Activated CD4-positive, alpha-beta T cell treated with anti-CD3 and anti-CD28 coated beads, Interleukin-2, amount 50 U/mL, for 24 hours (primary cell): ENCODE measurements around the gene PPP1R2B.

Source experiments
- DNase-seq, 2 donors: peaks; one replicate each; pipeline ENCODE4 v3.0.0-alpha.2; 2020; ENCODE audit warnings: low read depth in 1 of 2, low spot score in 1 of 2

The PPP1R2B gene

DNA sequence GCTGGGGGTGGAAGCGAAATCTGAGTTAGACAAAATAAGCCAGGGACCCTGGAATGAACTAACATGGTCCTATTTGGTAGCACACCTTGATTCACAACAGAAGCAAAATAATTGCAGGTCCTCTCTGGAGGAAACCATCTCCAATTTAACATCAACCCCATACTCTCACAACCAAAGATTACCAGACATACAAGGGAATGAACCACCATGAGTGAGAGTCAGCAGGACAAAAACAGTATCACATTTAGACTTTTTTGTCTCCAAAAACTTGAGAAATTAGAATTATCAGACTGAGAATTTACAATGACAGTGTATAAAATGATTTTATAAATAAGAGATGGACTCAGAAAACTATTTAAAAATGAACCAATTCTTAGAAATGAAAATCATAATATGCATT lies 21.1 kb downstream of the PPP1R2B start:
- DNase-seq = no peak

DNA sequence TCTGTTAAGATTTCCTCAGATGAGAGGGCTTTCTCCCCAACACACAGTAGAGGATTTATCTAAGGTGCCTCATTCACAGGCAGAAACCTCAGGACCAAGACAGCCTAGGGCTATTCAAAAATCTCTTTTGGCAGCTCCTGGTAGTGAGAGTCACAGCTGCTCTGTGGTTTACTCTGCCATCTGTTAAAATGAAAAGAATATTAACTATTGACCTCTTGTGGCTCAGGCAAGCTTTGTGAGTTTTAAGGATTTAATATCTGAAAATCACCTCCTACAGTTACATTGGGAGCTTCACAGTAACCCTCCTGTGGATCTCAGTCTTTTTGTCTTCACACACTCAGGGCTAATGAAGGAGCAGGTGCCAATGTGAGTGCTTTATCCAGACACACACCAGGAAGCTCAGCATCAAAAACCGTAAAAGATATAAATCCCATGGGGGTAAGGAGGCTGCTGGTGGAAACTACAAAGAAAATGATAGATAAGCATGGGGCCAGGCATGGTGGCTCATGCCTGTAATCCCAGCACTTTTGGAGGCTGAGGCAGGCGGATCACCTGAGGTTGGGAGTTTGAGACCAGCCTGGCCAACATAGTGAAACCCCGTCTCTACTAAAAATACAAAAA lies 29.7 kb downstream of the PPP1R2B start:
- DNase-seq = no peak

DNA sequence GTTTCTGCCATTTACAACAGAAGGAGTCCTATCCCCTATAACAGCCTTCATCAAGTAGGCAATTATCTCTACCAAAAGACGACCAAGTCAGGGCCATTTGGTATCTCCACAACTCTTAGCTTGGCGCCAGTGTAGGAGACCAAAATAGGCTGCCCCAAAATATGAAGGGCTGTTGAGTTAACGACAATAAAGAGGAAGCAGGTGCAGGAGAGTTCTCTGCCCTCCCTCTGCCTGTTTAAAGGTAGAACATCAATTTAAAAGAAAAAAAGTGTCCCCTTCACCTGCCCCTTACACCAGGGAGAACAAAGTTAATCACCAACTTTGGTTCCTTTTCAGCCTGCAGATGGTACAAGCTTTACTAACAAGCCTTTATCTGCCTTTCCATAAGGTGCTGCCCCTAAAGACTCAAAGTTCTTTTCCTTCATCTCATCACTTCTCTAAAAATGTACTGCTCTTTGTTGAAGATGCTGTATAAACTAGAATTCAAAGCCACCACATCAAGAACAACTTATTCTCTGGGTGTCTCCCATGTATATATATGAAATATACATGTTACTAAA lies 33.3 kb downstream of the PPP1R2B start:
- no peak for DNase-seq

DNA sequence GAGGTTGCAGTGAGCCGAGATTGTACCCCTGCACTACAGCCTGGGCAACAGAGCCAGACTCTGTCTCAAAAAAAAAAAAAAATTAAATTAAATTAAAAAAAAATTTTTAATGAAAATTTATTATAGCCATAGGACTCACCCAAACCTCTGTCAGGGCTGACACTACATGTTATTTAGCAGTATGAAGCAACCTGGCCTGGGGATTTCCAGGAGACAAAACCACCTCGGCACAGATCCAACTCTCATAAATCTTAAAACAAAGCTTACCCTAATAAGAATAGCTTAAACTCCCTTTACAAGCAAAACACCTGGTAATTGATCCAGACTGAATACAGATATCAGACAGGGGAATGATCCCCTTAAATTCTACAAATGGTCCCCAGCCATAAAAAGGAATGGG lies 38.4 kb downstream of the PPP1R2B start:
- DNase-seq = no peak

DNA sequence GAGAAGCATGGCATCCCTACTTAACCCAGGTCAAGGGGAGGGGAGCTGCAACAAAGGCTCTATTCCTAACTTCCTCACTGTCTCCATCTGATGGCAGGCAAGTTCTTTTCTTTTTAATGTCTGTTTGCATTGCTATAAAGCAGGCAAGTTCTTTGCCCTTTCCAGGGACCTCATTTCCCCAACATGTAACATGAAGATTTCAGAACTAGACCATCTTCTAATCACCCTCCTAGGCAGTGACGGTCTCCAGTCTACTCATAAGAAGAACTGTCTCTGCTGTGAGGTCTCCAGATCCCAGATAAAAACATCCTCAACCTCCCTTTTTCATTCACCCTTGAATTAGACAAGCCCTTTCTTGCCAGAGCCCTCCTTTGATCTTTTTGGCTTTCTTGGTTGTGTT lies 42.1 kb downstream of the PPP1R2B start:
- DNase-seq = no peak

DNA sequence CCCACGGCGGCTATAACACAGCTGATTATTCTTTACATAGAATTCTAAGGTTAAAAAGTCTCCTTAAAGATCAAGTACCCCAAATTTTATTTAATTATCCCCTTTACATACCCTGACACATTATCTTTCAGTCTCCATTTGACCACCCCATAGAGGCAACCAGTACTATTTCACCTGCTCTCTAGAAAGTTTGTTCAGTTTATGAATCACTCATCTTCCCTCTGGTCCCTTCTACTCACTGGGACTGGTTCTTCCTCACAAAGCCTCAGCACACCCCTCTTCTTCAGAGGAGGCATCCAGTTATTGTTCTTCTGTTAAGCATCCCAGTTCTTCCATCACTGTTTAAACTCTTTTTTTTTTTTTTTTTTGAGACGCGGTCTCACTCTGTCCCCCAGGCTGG lies 42.8 kb downstream of the PPP1R2B start:
- no peak for DNase-seq

DNA sequence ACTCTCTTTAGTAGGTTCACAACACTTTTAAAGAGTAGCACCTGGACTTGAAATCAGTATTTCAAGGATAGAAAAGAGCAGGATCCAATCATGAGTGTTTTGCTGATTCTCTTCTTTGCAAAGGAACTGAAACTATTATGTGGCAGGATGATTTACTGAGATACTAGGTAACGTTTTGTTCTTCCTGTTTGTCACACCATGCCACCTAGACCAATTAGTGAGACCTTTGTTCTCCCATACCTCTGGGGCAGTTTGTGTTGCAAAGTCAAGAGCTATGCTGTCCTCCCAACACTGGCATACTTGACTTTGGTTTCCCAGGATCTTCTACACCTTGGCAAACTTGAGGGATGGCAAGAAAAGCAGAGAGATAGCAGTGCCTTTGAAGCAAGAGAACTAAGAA lies 43.4 kb downstream of the PPP1R2B start:
- DNase-seq = no peak

DNA sequence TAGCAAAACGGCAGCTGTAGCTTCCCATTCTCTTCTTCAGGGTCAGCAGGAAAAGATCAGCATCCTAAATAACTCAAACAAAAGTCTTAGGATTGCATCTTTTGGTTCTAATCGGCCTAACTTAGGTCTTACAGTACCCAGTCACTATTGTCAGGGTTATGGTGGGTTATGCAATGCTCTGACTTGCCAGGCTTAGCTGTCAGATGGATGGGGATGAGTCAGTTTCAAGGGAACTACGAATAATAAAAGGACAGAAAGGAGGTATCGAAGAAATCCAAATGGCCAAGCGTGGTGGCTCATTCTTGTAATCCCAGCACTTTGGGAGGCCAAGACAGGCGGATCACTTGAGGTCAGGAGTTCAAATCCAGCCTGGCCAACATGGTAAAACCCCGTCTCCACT lies 46.5 kb downstream of the PPP1R2B start:
- DNase-seq = no peak
